ENCODE results near the gene CNKSR3. TPM values are rescaled to one million over a fixed set of nuclear protein-coding genes. Genes with fewer than 3 reads are reported as not detected.

The CNKSR3 gene
- total RNA-seq, 4 donors from 2014 or later = 11.7 to 22.7 (median 13.7) TPM

DNA sequence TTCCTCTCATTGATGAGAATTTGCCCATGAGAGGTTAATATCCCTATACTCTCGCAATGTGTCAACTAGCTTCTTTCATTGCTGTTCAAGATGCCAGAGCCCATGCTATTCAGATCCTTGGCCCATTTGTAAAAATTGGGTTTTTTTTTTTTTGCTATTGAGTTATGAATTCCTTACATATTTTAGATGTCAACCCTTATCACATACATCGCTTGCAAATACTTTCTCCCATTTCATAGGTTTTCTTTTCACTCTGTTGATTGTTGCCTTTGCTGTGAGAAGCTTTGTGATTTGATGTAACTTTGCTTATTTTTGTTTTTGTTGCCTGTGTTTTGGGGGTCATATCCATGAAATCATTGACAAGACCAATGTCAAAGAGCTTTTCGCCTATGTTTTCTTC is 121.7 kb downstream of the CNKSR3 start:
- H3K27ac ChIP-seq = no peak overlapping the region
- no peaks in the 10 kb centered on the region for H3K27me3 ChIP-seq
- H3K4me1 ChIP-seq = peaks cover 0 to 9% (median 0%) of the 10 kb centered on the region in 4 donors
- TF ChIP-seq POLR2A (IDR thresholded peaks at IDR 0.05) = no peak
- TF ChIP-seq, protein P1, sequence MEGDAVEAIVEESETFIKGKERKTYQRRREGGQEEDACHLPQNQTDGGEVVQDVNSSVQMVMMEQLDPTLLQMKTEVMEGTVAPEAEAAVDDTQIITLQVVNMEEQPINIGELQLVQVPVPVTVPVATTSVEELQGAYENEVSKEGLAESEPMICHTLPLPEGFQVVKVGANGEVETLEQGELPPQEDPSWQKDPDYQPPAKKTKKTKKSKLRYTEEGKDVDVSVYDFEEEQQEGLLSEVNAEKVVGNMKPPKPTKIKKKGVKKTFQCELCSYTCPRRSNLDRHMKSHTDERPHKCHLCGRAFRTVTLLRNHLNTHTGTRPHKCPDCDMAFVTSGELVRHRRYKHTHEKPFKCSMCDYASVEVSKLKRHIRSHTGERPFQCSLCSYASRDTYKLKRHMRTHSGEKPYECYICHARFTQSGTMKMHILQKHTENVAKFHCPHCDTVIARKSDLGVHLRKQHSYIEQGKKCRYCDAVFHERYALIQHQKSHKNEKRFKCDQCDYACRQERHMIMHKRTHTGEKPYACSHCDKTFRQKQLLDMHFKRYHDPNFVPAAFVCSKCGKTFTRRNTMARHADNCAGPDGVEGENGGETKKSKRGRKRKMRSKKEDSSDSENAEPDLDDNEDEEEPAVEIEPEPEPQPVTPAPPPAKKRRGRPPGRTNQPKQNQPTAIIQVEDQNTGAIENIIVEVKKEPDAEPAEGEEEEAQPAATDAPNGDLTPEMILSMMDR (IDR thresholded peaks at IDR 0.05) = no peak
- no peak for TF ChIP-seq EP300 (IDR thresholded peaks at IDR 0.05)
- DNase-seq (ENCODE audit: low spot score in 2 of 2) = no peak
- 80 to 82% methylated on average over 3 of the region's 3 CpGs for WGBS, 2 donors
- no peaks in the 10 kb centered on the region for H3K36me3 ChIP-seq
- H3K9me3 ChIP-seq = peaks cover 0 to 6% (median 0%) of the 10 kb centered on the region in 4 donors
- H3K4me3 ChIP-seq = no peak overlapping the region

DNA sequence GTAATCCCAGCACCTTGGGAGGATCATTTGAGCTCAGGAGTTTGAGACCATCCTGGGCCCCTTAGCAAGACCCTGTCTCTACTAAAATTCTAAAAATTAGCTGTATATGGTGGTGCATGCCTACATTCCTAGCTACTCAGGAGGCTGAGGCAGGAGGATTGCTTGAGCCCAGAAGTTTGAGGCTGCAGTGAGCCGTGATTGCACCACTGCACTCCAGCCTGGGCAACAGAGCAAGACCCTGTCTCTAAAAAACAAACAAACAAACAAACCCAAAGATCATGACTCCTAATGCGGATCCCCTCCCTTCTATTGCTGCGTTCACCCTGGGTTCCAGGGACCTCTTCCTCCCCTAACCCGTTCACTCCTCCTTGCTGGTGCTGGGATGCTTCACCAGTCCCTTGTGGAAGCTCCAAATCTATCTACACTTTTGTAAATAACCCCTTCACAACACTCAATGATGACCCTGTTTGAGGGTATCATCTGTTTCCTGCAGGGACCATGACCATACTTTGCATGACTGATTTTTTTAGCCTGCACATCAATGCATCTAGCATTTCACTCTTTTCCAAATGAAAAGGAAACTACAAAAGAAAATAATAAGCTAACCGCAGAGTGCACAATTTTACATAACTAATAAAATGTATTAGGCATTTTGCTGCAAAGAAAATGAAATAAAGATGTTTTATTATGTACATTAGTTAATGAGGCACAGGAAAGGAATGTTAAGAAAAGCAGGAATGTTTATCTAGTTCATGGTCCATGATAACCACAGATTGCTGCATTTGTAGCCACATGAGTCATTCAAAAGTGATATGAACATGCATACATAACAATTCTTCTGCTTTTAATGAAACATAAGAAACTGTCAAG is 123.4 kb downstream of the CNKSR3 start:
- Histone ChIP-seq H3K9me3 (peaks cover 0 to 12% (median 0%) of the 10 kb centered on the region in 4 donors), H3K27ac (no peak overlapping the region), H3K4me3 (no peak overlapping the region), H3K4me1 (peaks cover 0 to 5% (median 0%) of the 10 kb centered on the region in 4 donors), H3K36me3 (no peaks in the 10 kb centered on the region), H3K27me3 (no peaks in the 10 kb centered on the region)
- WGBS, 2 donors = 60 to 82% methylated on average over 5 of the region's 5 CpGs
- TF ChIP-seq POLR2A (IDR thresholded peaks at IDR 0.05) = no peak
- TF ChIP-seq, protein P1 (IDR thresholded peaks at IDR 0.05) = no peak
- TF ChIP-seq EP300 (IDR thresholded peaks at IDR 0.05) = no peak
- no peak for DNase-seq (ENCODE audit: low spot score in 2 of 2)

DNA sequence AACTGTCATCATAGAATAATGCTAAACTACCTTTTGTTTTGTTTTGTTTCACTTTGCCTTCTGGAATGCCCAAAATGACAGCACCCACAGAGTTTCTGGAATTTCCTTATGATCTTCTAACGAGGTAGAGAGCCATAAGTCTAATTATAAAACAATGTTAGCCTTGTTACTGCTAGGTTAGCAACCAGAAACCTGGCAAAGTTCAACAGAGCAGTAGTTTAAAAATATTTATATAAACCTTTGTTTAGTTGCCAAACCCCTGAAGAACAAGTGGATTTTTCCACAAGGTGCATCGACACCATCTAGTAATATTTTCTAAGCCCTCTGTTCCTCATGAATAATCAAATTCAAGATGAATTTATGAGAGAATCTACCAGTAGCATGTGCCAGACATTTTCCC is 126.3 kb downstream of the CNKSR3 start:
- 37 to 49% methylated on average over 2 of the region's 2 CpGs for WGBS, 2 donors
- H3K36me3 ChIP-seq = no peaks in the 10 kb centered on the region
- H3K4me1 ChIP-seq = peaks cover 0 to 16% (median 3%) of the 10 kb centered on the region in 4 donors
- no peak overlapping the region for H3K27ac ChIP-seq
- no peak overlapping the region for H3K4me3 ChIP-seq
- DNase-seq (ENCODE audit: low spot score in 2 of 2) = no peak
- no peaks in the 10 kb centered on the region for H3K27me3 ChIP-seq
- TF ChIP-seq POLR2A (IDR thresholded peaks at IDR 0.05) (no peak), EP300 (IDR thresholded peaks at IDR 0.05) (no peak)
- TF ChIP-seq, protein P1 (IDR thresholded peaks at IDR 0.05) = no peak
- peaks cover 0 to 6% (median 0%) of the 10 kb centered on the region in 4 donors for H3K9me3 ChIP-seq

DNA sequence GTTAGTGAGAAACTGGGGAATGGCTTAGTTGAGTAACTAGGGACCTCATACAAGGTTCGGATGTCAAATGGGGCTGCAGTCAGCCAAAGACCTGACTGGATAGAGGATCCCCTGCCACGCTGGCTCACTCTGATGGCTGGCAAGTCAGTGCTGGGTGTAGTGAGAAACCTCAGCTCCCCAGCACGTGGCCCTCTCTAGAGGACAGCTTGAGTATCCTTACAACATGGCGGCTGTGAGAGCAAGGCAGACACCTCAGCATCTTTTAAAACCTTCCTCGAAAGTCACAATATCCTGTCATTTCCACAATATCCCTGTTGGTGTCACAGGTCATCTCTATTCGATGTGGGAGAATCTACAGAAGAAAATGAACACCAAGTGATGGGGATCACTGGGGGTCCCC is 127.2 kb downstream of the CNKSR3 start:
- Histone ChIP-seq H3K4me3 (no peak overlapping the region), H3K9me3 (peaks cover 0 to 6% (median 0%) of the 10 kb centered on the region in 4 donors), H3K36me3 (no peaks in the 10 kb centered on the region), H3K27ac (no peak overlapping the region), H3K4me1 (peaks cover 0 to 16% (median 3%) of the 10 kb centered on the region in 4 donors), H3K27me3 (no peaks in the 10 kb centered on the region)
- no peak for DNase-seq (ENCODE audit: low spot score in 2 of 2)
- no peak for TF ChIP-seq POLR2A (IDR thresholded peaks at IDR 0.05)
- TF ChIP-seq EP300 (IDR thresholded peaks at IDR 0.05) = no peak
- TF ChIP-seq, protein P1 (IDR thresholded peaks at IDR 0.05) = no peak
- 93 to 99% methylated on average over 6 of the region's 6 CpGs for WGBS, 2 donors

DNA sequence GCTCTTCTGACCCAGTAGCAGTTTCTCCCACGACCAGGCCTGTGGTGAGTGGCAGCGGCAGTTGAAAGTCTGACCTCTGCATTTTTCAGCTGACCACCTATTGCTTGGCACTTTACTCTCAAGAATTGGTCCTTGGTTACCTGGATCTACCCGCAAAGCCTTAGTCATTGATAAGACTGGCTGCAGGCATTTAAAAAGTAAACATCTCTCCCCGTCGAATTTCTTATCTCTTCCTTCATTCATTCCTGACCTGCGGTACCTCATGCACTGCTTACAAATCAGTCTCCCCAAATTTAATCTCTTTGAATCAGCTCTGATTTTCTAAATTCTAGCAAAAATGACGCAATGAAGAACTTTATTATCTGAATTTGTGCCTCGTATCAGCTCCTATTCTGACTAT is 127.7 kb downstream of the CNKSR3 start:
- 91 to 95% methylated on average over 8 of the region's 8 CpGs for WGBS, 2 donors

More for the DNA sequence above, 127.7 kb downstream of the CNKSR3 start:
- peaks cover 0 to 6% (median 0%) of the 10 kb centered on the region in 4 donors for H3K9me3 ChIP-seq
- H3K27ac ChIP-seq = no peak overlapping the region
- no peak for DNase-seq (ENCODE audit: low spot score in 2 of 2)
- no peaks in the 10 kb centered on the region for H3K27me3 ChIP-seq
- peaks cover 0 to 16% (median 3%) of the 10 kb centered on the region in 4 donors for H3K4me1 ChIP-seq
- H3K36me3 ChIP-seq = no peaks in the 10 kb centered on the region
- H3K4me3 ChIP-seq = no peak overlapping the region
- TF ChIP-seq, protein P1 (IDR thresholded peaks at IDR 0.05) = no peak
- TF ChIP-seq EP300 (IDR thresholded peaks at IDR 0.05) = no peak
- TF ChIP-seq POLR2A (IDR thresholded peaks at IDR 0.05) = no peak
